IPS-15b (cell line): ENCODE measurements around the gene PML.

Experiments used
- H3K27me3 ChIP-seq: one replicate; pipeline ENCODE4 v1.6.1; 2013; ENCODE audit warnings: low read length; ENCODE audit not compliant: control insufficient read depth, insufficient read depth
- H3K36me3 ChIP-seq: one replicate; pipeline ENCODE4 v1.6.1; 2013; ENCODE audit warnings: low read length; ENCODE audit not compliant: control insufficient read depth, insufficient read depth
- H3K4me1 ChIP-seq: one replicate; pipeline ENCODE4 v1.6.1; 2013; ENCODE audit warnings: mild to moderate bottlenecking, low read length; ENCODE audit not compliant: control insufficient read depth, insufficient read depth
- H3K4me3 ChIP-seq: one replicate; pipeline ENCODE4 v1.5.1; 2013; ENCODE audit warnings: low read depth, low read length
- H3K9ac ChIP-seq: one replicate; pipeline ENCODE4 v1.6.1; 2013; ENCODE audit warnings: low read depth, mild to moderate bottlenecking, low read length
- H3K9me3 ChIP-seq: one replicate; pipeline ENCODE4 v1.6.1; 2013; ENCODE audit warnings: mild to moderate bottlenecking, low read length; ENCODE audit not compliant: control insufficient read depth, insufficient read depth

PML gene

GRCh38 chr15:73952171-73952912, 42.2 kb upstream of the PML start:
- H3K9ac ChIP-seq = no peak overlapping the region
- H3K36me3 ChIP-seq = no peaks in the 10 kb centered on the region
- peaks cover 9% of the 10 kb centered on the region for H3K4me1 ChIP-seq

DNA sequence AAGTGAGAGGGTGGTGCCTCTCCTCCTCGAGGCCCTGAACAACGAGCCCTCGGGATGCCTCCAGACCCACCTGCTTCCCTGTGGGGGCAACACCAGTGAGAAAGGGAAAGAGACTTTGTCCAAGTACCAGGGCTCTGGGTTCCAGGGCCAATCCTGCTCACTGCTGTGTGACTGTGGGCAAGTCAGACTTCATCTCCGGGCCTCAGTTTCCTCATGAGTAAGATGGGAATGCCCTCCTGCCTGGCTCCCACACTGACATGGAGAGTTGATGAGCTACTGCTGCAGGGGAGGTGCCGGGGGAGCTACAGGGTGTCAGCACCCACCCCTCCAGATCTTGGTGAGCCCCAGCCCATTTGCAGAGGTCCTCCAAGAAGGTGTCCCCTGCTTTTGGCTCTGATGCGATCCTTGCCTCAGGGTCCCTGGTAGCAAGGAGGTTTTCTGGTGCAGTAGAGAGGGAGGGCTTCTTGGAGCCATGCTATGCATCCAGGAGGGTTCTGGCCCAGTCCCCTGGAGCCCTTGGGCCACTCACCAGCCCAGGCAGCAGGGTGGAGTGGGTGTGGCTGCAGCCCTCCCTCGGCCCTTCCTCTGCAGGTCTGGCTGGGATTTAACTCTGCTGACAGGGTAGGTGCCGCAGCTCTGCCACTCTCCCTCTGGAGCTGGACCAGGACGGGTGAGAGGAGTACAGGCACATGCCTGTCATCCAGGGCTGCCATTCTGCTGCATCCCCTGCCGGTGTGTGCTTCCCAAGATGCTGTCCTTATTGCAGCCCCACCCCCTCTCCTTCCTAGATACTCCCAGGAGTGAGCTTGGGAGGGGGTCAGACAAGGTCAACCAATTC, 41.4 kb upstream of the PML start:
- Histone ChIP-seq H3K36me3 (no peaks in the 10 kb centered on the region), H3K9me3 (no peaks in the 10 kb centered on the region), H3K4me1 (peaks cover 9% of the 10 kb centered on the region), H3K27me3 (no peaks in the 10 kb centered on the region), H3K4me3 (no peak overlapping the region), H3K9ac (no peak overlapping the region)

More at GRCh38 chr15:73952171-73952912, 42.2 kb upstream of the PML start:
- no peaks in the 10 kb centered on the region for H3K27me3 ChIP-seq
- H3K9me3 ChIP-seq = no peaks in the 10 kb centered on the region
- no peak overlapping the region for H3K4me3 ChIP-seq

DNA sequence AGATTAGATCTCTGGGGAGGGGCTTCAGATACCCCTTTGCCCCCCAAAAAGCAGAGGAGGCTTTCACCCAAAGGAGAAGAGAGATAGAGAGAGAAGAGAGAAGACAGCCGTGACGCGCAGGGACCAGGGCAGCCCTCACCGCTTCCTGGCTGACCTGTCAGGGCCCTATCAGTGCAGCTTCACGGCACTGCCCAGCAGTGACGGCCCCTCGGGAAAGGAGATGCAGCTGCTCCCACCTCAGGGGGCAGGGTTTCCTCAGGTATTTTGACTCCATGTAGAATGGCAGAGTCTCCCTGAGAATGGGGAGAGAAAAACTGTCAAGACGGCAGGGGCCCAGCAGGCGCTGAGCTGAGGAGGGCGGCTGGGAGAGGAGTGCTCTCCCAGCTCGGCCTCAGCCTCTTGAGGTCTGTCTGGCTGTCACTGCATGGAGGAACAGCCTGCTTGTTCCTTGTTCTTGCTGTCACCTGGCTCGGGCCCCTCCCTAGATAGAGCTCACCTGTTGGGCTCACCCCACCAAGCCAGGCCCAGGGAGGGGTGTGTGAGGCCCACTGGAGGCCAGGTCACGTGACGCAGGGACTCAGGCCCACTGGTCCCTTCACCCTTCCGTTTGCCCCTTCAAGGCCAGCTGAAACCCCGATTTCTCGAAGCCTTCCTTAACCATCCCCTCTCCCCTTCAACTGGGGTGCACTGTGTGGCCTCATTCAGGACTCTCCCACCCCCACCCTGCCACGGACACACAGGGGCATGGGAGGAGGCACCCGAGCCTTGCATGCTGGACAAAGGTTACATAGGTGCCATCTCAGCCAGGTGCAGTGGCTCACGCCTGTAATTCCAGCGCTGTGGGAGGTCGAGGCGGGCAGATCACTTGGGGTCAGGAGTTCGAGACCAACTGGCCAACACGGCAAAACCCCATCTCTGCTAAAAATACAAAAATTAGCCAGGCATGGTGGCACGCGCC, 40.0 kb upstream of the PML start:
- Histone ChIP-seq H3K9ac (no peak overlapping the region), H3K27me3 (no peaks in the 10 kb centered on the region), H3K4me3 (no peak overlapping the region), H3K4me1 (peaks cover 9% of the 10 kb centered on the region), H3K9me3 (no peaks in the 10 kb centered on the region), H3K36me3 (no peaks in the 10 kb centered on the region)

GRCh38 chr15:73955326-73955725, 39.2 kb upstream of the PML start:
- Histone ChIP-seq H3K27me3 (no peaks in the 10 kb centered on the region), H3K9ac (no peak overlapping the region), H3K9me3 (no peaks in the 10 kb centered on the region), H3K4me1 (peaks cover 9% of the 10 kb centered on the region), H3K4me3 (no peak overlapping the region), H3K36me3 (no peaks in the 10 kb centered on the region)

DNA sequence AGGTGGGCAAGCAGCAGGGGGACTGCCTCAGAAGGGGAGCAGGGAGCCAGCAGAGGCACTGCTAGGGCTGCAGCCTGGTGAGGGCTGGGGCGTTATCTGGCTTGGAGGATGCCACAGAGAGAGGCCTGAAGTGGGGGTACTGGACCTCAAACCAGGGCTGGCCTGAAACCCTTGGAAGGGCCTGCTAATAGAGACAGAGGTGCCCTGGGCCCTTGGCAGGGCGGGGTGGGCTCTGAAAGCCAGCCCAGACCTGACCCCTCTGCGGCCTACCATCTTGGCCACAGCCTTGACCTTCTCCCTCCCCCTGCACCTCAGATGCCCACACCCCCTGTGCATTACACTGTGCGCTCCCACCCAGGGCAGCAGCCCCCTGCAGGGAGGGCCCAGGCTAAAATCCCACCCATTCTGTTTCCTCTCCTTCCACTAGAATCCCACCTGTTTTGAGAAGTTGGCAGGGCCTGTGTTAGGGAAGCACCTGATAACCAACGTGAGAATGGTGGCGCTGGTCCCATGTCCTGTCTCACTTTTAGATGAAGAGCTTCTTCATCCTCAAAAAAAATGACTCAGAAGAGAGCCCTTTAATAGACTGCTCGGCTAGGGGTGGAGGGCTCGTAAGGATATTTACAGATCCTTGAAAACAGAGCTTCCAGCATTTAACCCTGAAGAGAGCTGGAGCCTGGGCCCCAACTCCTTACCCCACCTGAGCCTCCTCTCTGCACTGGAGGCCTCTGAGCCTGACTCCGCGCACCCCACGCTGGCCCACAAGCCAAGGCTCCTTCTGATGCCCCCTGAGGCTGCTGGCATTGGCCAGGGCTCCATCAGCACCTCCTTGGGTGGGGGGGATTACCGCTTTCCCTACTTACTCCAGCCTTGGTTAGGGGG, 38.4 kb upstream of the PML start:
- Histone ChIP-seq H3K36me3 (no peaks in the 10 kb centered on the region), H3K9me3 (no peaks in the 10 kb centered on the region), H3K4me1 (peaks cover 9% of the 10 kb centered on the region), H3K9ac (no peak overlapping the region), H3K27me3 (no peaks in the 10 kb centered on the region), H3K4me3 (no peak overlapping the region)

- Histone ChIP-seq H3K4me1 (peaks cover 4% of the 10 kb centered on the region), H3K36me3 (no peaks in the 10 kb centered on the region), H3K9me3 (no peaks in the 10 kb centered on the region), H3K9ac (no peak overlapping the region), H3K27me3 (no peaks in the 10 kb centered on the region), H3K4me3 (no peak overlapping the region)
Observed at GRCh38 chr15:73956743-73957135, 37.8 kb upstream of the PML start.

DNA sequence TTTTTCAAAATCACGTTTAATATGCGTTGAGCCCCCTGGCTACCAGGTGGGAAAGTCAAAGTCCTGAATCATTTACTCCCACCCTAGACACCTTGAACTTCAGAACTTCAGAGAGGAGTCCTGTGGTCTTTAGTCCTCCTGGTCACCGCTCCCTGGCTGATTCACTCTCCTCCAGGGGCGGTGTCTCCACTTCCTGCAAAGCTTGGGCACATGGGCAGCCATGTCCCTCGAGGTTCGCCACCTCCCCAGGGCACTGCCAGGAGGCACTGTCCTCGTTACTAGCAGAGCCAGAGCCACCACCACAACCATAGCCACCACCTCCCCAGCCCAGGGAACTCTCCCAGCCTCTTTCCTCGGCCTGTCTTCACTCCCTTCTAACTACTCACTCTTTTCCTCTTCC, 37.2 kb upstream of the PML start:
- no peak overlapping the region for H3K4me3 ChIP-seq
- H3K9ac ChIP-seq = no peak overlapping the region
- H3K4me1 ChIP-seq = peaks cover 2% of the 10 kb centered on the region
- H3K9me3 ChIP-seq = no peaks in the 10 kb centered on the region
- no peaks in the 10 kb centered on the region for H3K27me3 ChIP-seq
- no peaks in the 10 kb centered on the region for H3K36me3 ChIP-seq

GRCh38 chr15:73957785-73958184, 36.7 kb upstream of the PML start:
- Histone ChIP-seq H3K36me3 (no peaks in the 10 kb centered on the region), H3K9ac (no peak overlapping the region), H3K4me3 (no peak overlapping the region), H3K9me3 (no peaks in the 10 kb centered on the region), H3K4me1 (peaks cover 2% of the 10 kb centered on the region), H3K27me3 (no peaks in the 10 kb centered on the region)

- no peak overlapping the region for H3K9ac ChIP-seq
- H3K36me3 ChIP-seq = no peaks in the 10 kb centered on the region
- no peaks in the 10 kb centered on the region for H3K4me1 ChIP-seq
- no peaks in the 10 kb centered on the region for H3K27me3 ChIP-seq
- no peaks in the 10 kb centered on the region for H3K9me3 ChIP-seq
- no peak overlapping the region for H3K4me3 ChIP-seq
Observed at GRCh38 chr15:73959012-73959581, 35.4 kb upstream of the PML start.

DNA sequence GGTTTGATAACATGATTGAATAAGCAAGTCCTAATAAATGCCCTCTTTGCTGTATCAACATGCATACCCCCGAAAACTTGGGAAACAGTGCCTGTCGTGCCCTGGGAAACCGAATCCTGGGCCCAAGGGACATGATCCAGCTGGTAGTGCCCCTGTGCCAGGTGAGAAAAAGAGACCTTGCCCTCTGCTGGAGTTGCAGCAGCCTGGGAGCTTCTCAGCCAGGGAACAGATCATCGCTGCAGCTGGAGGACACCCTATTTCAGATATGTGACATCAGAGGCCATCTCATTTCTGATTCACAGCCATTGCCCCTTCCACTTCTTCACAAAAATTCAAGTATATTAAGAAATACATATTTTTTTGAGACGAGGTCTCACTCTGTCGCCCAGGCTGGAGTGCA, 34.7 kb upstream of the PML start:
- Histone ChIP-seq H3K4me3 (no peak overlapping the region), H3K9me3 (no peaks in the 10 kb centered on the region), H3K27me3 (no peaks in the 10 kb centered on the region), H3K9ac (no peak overlapping the region), H3K4me1 (no peaks in the 10 kb centered on the region), H3K36me3 (no peaks in the 10 kb centered on the region)
